GM12801 (cell line): ENCODE measurements around the gene KLHL26.

Source experiments
- CTCF ChIP-seq: IDR thresholded peaks from one replicate; pipeline ENCODE4 v1.5.1; 2011; ENCODE audit warnings: control low read depth; ENCODE audit not compliant: insufficient read length; ENCODE audit errors: extremely low read depth

The KLHL26 gene

DNA sequence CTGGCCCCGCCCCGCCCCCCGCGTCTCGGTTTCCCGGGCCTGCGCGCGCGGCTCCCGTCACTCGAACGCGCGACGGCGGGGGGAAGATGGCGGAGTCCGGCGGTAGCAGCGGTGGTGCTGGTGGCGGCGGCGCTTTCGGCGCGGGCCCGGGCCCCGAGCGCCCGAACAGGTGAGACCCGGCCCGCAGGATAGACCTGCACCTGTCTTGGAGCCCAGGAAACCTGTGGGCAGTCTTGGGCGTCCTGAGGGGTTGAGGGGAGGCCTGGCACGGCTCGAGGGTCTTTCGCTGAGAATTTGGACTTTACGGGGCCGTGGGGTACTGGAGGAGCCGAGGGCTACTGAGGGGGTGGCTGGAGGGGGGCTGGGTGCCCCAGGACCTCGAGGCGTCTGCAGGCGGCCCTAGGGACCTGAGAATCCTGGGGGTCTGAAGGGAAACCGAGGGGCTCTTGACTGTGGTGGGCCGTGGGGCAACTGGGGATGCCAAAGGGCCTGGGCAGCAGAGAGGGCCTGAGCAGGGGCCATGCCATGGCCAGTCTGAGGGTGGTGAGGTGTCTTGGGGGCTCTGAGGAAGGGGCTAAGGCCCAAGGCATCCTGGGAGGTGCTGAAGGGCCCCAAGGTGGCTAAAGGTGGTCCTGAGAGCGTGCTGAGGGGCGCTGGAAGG is at the start of gene KLHL26:
Gene KLHL26, plus strand, starts transcription at position 60 of the 661 bp plus-strand sequence. Its CDS starts 27 bp downstream, at position 87.
- no peak for TF ChIP-seq CTCF

DNA sequence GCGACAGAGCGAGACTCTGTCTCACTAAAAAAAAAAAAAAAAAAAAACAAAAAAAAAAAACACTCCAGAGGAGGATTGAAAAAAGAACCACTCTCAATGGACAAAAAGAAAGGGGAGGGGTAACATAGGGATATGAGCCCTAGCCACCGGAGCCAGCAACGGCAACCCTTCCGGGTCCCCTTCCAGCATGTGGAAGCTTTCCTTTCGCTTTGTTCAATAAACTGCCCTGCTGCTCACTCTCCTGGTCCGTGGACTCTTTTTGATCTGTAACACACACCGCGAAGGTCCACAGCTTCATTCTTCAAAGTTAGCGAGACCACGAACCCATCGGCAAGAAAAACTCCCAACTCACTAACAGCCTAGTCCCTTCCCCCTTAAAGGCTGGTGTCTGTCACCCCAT is 49.3 kb upstream of the KLHL26 start:
- TF ChIP-seq CTCF, result no peak

GRCh38 chr19:18587962-18588610 is 48.7 kb upstream of the KLHL26 start:
- TF ChIP-seq CTCF, result no peak

DNA sequence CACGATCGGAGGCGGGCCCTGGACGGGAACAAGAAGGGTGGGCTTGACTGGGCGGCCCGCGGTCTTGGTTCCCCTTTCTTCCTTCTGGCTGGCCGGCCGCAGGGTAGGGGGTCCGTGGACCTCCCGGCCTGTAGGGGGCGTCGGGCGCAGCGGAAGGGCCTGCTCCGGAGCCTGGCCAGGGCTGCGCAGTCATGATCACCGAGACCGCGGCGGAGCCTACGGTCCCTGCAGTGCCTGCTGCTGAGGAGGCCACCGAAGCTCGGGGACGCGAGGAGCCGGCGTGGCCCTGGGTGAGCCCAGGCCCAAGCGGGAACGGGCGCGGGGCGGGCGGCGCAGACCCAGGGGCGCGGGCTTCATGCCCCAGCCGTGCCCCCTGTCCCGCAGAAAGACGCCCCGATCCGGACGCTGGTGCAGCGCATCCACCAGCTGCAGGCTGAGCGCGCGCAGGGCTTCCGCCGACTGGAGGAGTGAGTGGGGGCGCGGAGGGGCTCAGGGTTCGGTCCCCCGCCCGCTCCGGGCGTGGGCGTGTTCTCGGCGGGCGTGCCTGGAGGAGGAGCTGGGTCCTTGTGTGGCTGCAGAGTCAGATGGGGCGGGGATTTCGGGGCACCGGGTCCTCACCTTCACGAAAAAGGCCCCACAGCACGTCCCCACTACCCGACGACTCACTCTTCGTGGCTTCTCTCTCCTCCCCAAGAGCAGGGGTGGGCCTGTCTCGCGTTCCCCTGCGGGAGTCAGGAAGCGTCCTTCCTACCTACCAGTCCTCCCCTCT is 48.0 kb upstream of the KLHL26 start, which contains the start of gene REX1BD:
Gene REX1BD, plus strand, starts transcription at position 188 of the 769 bp plus-strand sequence. Its CDS starts 4 bp downstream, at position 192.
- no peak for TF ChIP-seq CTCF

DNA sequence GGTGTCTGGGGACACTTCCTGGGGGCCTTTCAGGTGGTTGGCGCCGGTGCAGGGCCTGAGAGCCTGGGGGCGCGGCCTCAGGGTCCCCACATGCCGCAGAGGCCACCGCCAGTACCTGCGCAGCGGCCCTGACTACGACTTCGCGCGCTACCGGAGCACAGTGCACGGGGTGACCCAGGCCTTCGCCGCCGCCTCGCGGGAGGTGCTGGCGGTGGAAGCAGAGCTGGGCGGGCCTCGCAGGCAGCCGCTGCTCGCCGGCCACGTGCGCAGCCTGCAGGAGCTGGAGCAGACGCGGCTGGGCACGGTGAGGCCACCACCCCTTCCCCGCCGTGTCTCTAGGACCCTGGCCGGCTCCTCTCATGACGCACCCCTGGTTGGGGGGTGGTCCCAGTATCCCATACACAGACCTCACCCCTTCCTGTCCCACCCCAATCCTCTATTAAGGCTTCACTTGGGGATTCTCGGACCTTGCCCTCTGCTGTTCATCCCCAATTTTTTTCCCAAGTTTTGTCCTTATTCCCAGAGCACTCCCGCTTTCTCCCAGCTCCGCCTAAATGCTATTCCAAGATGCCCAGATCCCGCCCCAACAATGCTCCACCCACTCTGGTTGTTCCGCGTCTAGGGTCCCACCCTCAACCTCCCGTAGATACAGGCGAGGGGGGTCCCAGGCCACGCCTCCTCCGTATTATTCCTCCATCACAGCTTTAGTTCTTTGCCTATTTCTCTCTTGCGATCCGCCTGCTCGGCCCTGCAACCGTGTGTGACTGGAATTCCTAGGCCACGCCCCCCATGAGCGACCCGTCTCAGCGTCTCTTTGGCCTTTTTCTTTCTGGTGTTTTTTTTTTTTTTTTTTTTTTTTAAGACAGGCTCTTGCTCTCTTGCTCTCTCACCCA is 47.2 kb upstream of the KLHL26 start:
- no peak for TF ChIP-seq CTCF

- TF ChIP-seq CTCF, result no peak
These were observed 46.3 kb upstream of the KLHL26 start for GRCh38 chr19:18590273-18591272.
